Testis (tissue), 5 donors: ENCODE results near the gene C1GALT1C1. TPM values are rescaled to one million over a fixed set of nuclear protein-coding genes. Genes with fewer than 3 reads are reported as not detected.
A peak's percentile ranks its signal among the peaks of the same experiment; 100 is the strongest.

Experiments used
- DNase-seq: peaks from one replicate; pipeline ENCODE4 v3.0.0-alpha.2; 2019
- H3K27ac ChIP-seq, 2 donors: fragments of 200-600 bp; sonication (generic); one replicate each; pipeline ENCODE4 v1.5.1; 2019
- H3K27me3 ChIP-seq: fragments of 200-600 bp; sonication (generic); one replicate; pipeline ENCODE4 v1.5.1; 2019
- H3K36me3 ChIP-seq: fragments of 200-600 bp; sonication (generic); one replicate; pipeline ENCODE4 v1.5.1; 2017; ENCODE audit warnings: low read depth; ENCODE audit errors: missing control alignments
- H3K4me1 ChIP-seq: fragments of 200-600 bp; sonication (generic); one replicate; pipeline ENCODE4 v1.5.1; 2019
- H3K4me3 ChIP-seq, 2 donors: fragments of 200-600 bp; sonication (generic); one replicate each; pipeline ENCODE4 v1.5.1; 2017 to 2019
- H3K9me3 ChIP-seq: fragments of 200-600 bp; sonication (generic); one replicate; pipeline ENCODE4 v1.5.1; 2017
- CTCF ChIP-seq, 3 experiments: fragments of 450-650 bp in 2 of 3; fragments of 200-600 bp in 1 of 3; sonication (generic) in 1 of 3; IDR thresholded peaks; one replicate each; pipeline ENCODE4 v1.5.1; 2016 to 2019; ENCODE audit warnings: antibody characterized with exemption in 3 of 3, mild to moderate bottlenecking in 2 of 3, moderate library complexity in 1 of 3
- POLR2A ChIP-seq: fragments of 450-650 bp; IDR thresholded peaks from one replicate; pipeline ENCODE4 v1.6.1; 2017; ENCODE audit warnings: antibody characterized with exemption, mild to moderate bottlenecking, moderate library complexity
- WGBS, 2 donors: methylation state at CpG; one replicate each; pipeline ENCODE4 v1.1.5; 2018; 5-methylcytosine and 5-hydroxymethylcytosine counted together
- intact Hi-C: fragments of 100-400 bp; cut with DNase I; formaldehyde crosslinking; loops from one replicate; pipeline ENCODE4 v1.15.1; 2023; ENCODE audit warnings: low total_unique reads
- long read RNA-seq, 2 donors: transcript quantifications; one replicate each; lab custom pipeline, GENCODE V29; 2026
- polyA plus RNA-seq: library from polyadenylated mRNA; stranded (reverse); fragments of 350-450 nt; fragmentation: Illumina TruSeq; extraction: RNeasy Lipid Tissue Mini Kit (QIAGEN cat#74804); gene quantifications from one replicate; pipeline ENCODE4 v1.2.3, GENCODE V29; 2014; ENCODE audit warnings: low read depth, low replicate concordance; ENCODE audit not compliant: insufficient read depth
- total RNA-seq, 2 donors: library from RNA; depleted of rRNA; stranded (reverse); fragments of >200 nt; gene quantifications; one replicate each; pipeline ENCODE4 v1.2.3, GENCODE V29; 2016

C1GALT1C1 gene
- total RNA-seq (10 to 100 TPM; 20.4 to 30.0 TPM), polyA plus RNA-seq (23.4 TPM)
- long read RNA-seq, donor 1, transcript C1GALT1C1-201 (2 exons, 1,613 nt): major isoform, 19 of 19 reads
- long read RNA-seq, donor 1, partial matches to known transcripts: 0 of 19 reads
- long read RNA-seq, donor 1, other reads (novel, unspliced or antisense): 0 of 19 reads
- long read RNA-seq, donor 2, transcript C1GALT1C1-201 (2 exons, 1,613 nt): major isoform, 17 of 17 reads
- long read RNA-seq, donor 2, partial matches to known transcripts: 0 of 17 reads
- long read RNA-seq, donor 2, other reads (novel, unspliced or antisense): 0 of 17 reads

GRCh38 chrX:120629667-120630537, at the start of gene C1GALT1C1:
C1GALT1C1 (minus strand) TSS chrX:120630054; CDS start chrX:120627166, 2,888 bp downstream.
- Histone ChIP-seq H3K4me3 (peak within 1 kb of the TSS; percentile 65 to 75), H3K27me3 (no peaks in the 10 kb centered on the region), H3K27ac (peak within 1 kb of the TSS; percentile 82 to 85), H3K36me3 (no peaks in the 10 kb centered on the region), H3K4me1 (no peaks in the 10 kb centered on the region), H3K9me3 (no peaks in the 10 kb centered on the region)
- DNase-seq: peak; percentile 94
- TF ChIP-seq CTCF (IDR thresholded peaks at IDR 0.05): no peak
- TF ChIP-seq POLR2A: no peak
- intact Hi-C loops: no loop called here
- WGBS, 2 donors: 0% methylated on average over 5 to 44 of the region's 68 CpGs

GRCh38 chrX:120677004-120677652, 47.3 kb upstream of the C1GALT1C1 start:
- Histone ChIP-seq H3K36me3 (no peaks in the 10 kb centered on the region), H3K27me3 (no peaks in the 10 kb centered on the region), H3K4me1 (no peaks in the 10 kb centered on the region), H3K4me3 (no peak overlapping the region), H3K27ac (no peak overlapping the region), H3K9me3 (no peaks in the 10 kb centered on the region)
- no peak for TF ChIP-seq POLR2A
- TF ChIP-seq CTCF (IDR thresholded peaks at IDR 0.05): no peak
- DNase-seq: no peak
- WGBS, 2 donors: 89 to 97% methylated on average over 2 of the region's 2 CpGs
- intact Hi-C loops: no loop called here

GRCh38 chrX:120672841-120673530, 43.1 kb upstream of the C1GALT1C1 start:
- TF ChIP-seq POLR2A: no peak
- no peak for TF ChIP-seq CTCF (IDR thresholded peaks at IDR 0.05)
- WGBS, 2 donors: 89 to 96% methylated on average over 4 of the region's 4 CpGs
- Histone ChIP-seq H3K9me3 (no peaks in the 10 kb centered on the region), H3K27ac (peak overlapping the region in 1 of 2 donors; percentile 69), H3K4me1 (no peaks in the 10 kb centered on the region), H3K27me3 (no peaks in the 10 kb centered on the region), H3K4me3 (no peak overlapping the region), H3K36me3 (no peaks in the 10 kb centered on the region)
- intact Hi-C loops: no loop called here
- DNase-seq: no peak

GRCh38 chrX:120672389-120672788, 42.5 kb upstream of the C1GALT1C1 start:
- Histone ChIP-seq H3K36me3 (no peaks in the 10 kb centered on the region), H3K4me1 (no peaks in the 10 kb centered on the region), H3K9me3 (no peaks in the 10 kb centered on the region), H3K27me3 (no peaks in the 10 kb centered on the region), H3K27ac (peak overlapping the region in 1 of 2 donors; percentile 69), H3K4me3 (no peak overlapping the region)
- WGBS, 2 donors: 20 to 31% methylated on average over 3 of the region's 3 CpGs
- DNase-seq: peak; percentile 43
- intact Hi-C loops: no loop called here
- no peak for TF ChIP-seq CTCF (IDR thresholded peaks at IDR 0.05)
- no peak for TF ChIP-seq POLR2A
